HFFc6 (cell line): Measurements from ENCODE around the gene HOXD11. TPM values are rescaled to one million over a fixed set of nuclear protein-coding genes. Genes with fewer than 3 reads are reported as not detected.

Source experiments
- DNase-seq: peaks from one replicate; pipeline ENCODE4 v3.0.0-alpha.2; 2018
- H3K27ac Mint-ChIP-seq: 2 replicates; pipeline ENCODE4 v1.8.0; 2020; ENCODE audit warnings: mild to moderate bottlenecking, mixed read lengths
- H3K27me3 Mint-ChIP-seq: 2 replicates; pipeline ENCODE4 v1.8.0; 2021; ENCODE audit warnings: mild to moderate bottlenecking, moderate library complexity, mixed read lengths; ENCODE audit not compliant: insufficient read depth
- H3K36me3 Mint-ChIP-seq: 2 replicates; pipeline ENCODE4 v1.8.0; 2021; ENCODE audit warnings: low read depth, mixed read lengths
- H3K4me1 Mint-ChIP-seq: 2 replicates; pipeline ENCODE4 v1.8.0; 2020; ENCODE audit warnings: low read depth, mixed read lengths
- H3K4me3 Mint-ChIP-seq: 2 replicates; pipeline ENCODE4 v1.8.0; 2020; ENCODE audit warnings: mild to moderate bottlenecking, moderate library complexity, mixed read lengths
- H3K9me3 Mint-ChIP-seq: 2 replicates; pipeline ENCODE4 v1.8.0; 2020; ENCODE audit warnings: mild to moderate bottlenecking, mixed read lengths
- CTCF ChIP-seq: fragments of 200-600 bp; sonication (generic); IDR thresholded peaks from 2 replicates; pipeline ENCODE4 v1.5.0; 2021; ENCODE audit warnings: antibody characterized with exemption, mild to moderate bottlenecking
- total RNA-seq, 6 experiments: library from RNA; stranded (reverse); fragmentation: NEBNext Ultra II Directional; extraction: Animal tissue kit (Norgen Biotek cat#: 25700); gene quantifications; 2 replicates in 1 of 6; 3 replicates in 5 of 6; pipeline ENCODE4 v1.2.3, GENCODE V29; 2021

Gene HOXD11
- total RNA-seq, 6 experiments from 2014 or later = 6.0 to 10.2 (median 7.6) TPM

GRCh38 chr2:176123411-176124109 is 16.5 kb downstream of the HOXD11 start:
- peaks cover 19% of the 10 kb centered on the region for H3K4me1 Mint-ChIP-seq
- H3K36me3 Mint-ChIP-seq = peaks cover 12% of the 10 kb centered on the region
- H3K27me3 Mint-ChIP-seq = peaks cover 14% of the 10 kb centered on the region
- no peak overlapping the region for H3K27ac Mint-ChIP-seq
- H3K9me3 Mint-ChIP-seq = no peaks in the 10 kb centered on the region
- DNase-seq = no peak
- TF ChIP-seq CTCF = no peak
- no peak overlapping the region; the same call in 1 of the 2 replicates for H3K4me3 Mint-ChIP-seq

GRCh38 chr2:176124110-176124946 is 17.2 kb downstream of the HOXD11 start:
- TF ChIP-seq CTCF = no peak
- no peak overlapping the region for H3K27ac Mint-ChIP-seq
- H3K9me3 Mint-ChIP-seq = no peaks in the 10 kb centered on the region
- peaks cover 26% of the 10 kb centered on the region for H3K4me1 Mint-ChIP-seq
- no peak overlapping the region; the same call in 1 of the 2 replicates for H3K4me3 Mint-ChIP-seq
- no peak for DNase-seq
- H3K36me3 Mint-ChIP-seq = peaks cover 11% of the 10 kb centered on the region; the same call in 1 of the 2 replicates
- peaks cover 20% of the 10 kb centered on the region for H3K27me3 Mint-ChIP-seq

- TF ChIP-seq CTCF = no peak
- Mint-ChIP-seq H3K27me3 (peaks cover 19% of the 10 kb centered on the region), H3K27ac (no peak overlapping the region), H3K36me3 (peaks cover 11% of the 10 kb centered on the region; the same call in 1 of the 2 replicates), H3K4me1 (peaks cover 26% of the 10 kb centered on the region), H3K9me3 (no peaks in the 10 kb centered on the region), H3K4me3 (no peak overlapping the region)
- DNase-seq = no peak
These were observed 18.1 kb downstream of the HOXD11 start for GRCh38 chr2:176124947-176125771.

GRCh38 chr2:176125772-176126054 is 18.6 kb downstream of the HOXD11 start:
- Mint-ChIP-seq H3K4me3 (no peak overlapping the region), H3K36me3 (peaks cover 11% of the 10 kb centered on the region; the same call in 1 of the 2 replicates), H3K27ac (no peak overlapping the region), H3K4me1 (peaks cover 27% of the 10 kb centered on the region), H3K9me3 (no peaks in the 10 kb centered on the region), H3K27me3 (peaks cover 19% of the 10 kb centered on the region)
- TF ChIP-seq CTCF = no peak
- DNase-seq = no peak

- peaks cover 41% of the 10 kb centered on the region for H3K4me1 Mint-ChIP-seq
- no peak for DNase-seq
- TF ChIP-seq CTCF = peak; percentile 99
- H3K36me3 Mint-ChIP-seq = peaks cover 12% of the 10 kb centered on the region; the same call in 1 of the 2 replicates
- no peak overlapping the region for H3K27ac Mint-ChIP-seq
- no peaks in the 10 kb centered on the region for H3K9me3 Mint-ChIP-seq
- H3K27me3 Mint-ChIP-seq = peaks cover 29% of the 10 kb centered on the region
- peak overlapping the region; percentile 71 for H3K4me3 Mint-ChIP-seq
These were observed 20.1 kb downstream of the HOXD11 start for GRCh38 chr2:176126929-176127773.
